ENCODE data around the gene NUP98.

NUP98 gene

GRCh38 chr11:3675971-3676370 lies 121.4 kb downstream of the NUP98 start:
- no peaks in the 10 kb centered on the region for H3K9me3 ChIP-seq (ENCODE audit: low read depth, low read length)
- no peak for DNase-seq (ENCODE audit: low read depth, low spot score)
- H3K36me3 ChIP-seq (ENCODE audit: insufficient read depth, low read length), result peaks cover 81% of the 10 kb centered on the region
- H3K27ac ChIP-seq, result no peak overlapping the region
- TF ChIP-seq POLR2AphosphoS5 (IDR thresholded peaks at IDR 0.05; ENCODE audit: borderline replicate concordance, low read depth, low read length) (no peak), FOXP2 (optimal IDR thresholded peaks at IDR 0.05; ENCODE audit: control extremely low read depth, extremely low read length, insufficient read depth) (no peak), EZH2 (IDR thresholded peaks at IDR 0.05) (no peak)
- H3K4me3 ChIP-seq, result no peak overlapping the region
- no peak overlapping the region for H3K9ac ChIP-seq (ENCODE audit: insufficient read length)

- no peak overlapping the region for H3K27ac ChIP-seq
- no peaks in the 10 kb centered on the region for H3K9me3 ChIP-seq (ENCODE audit: low read depth, low read length)
- H3K9ac ChIP-seq (ENCODE audit: insufficient read length), result no peak overlapping the region
- no peak overlapping the region for H3K4me3 ChIP-seq
- TF ChIP-seq POLR2AphosphoS5 (IDR thresholded peaks at IDR 0.05; ENCODE audit: borderline replicate concordance, low read depth, low read length) (no peak), FOXP2 (optimal IDR thresholded peaks at IDR 0.05; ENCODE audit: control extremely low read depth, extremely low read length, insufficient read depth) (no peak)
- no peak for DNase-seq (ENCODE audit: low read depth, low spot score)
- H3K36me3 ChIP-seq (ENCODE audit: insufficient read depth, low read length), result peaks cover 63% of the 10 kb centered on the region
Observed at GRCh38 chr11:3674189-3674588, 123.2 kb downstream of the NUP98 start.

- Histone ChIP-seq H3K27ac (no peak within 1 kb of the TSS), H3K9me3 (ENCODE audit: low read depth, low read length) (no peaks in the 10 kb centered on the region), H3K4me3 (no peak within 1 kb of the TSS), H3K36me3 (ENCODE audit: insufficient read depth, low read length) (peaks cover 37% of the 10 kb centered on the region), H3K9ac (ENCODE audit: insufficient read length) (no peak within 1 kb of the TSS)
- no peak for DNase-seq (ENCODE audit: low read depth, low spot score)
- TF ChIP-seq EZH2 (IDR thresholded peaks at IDR 0.05), result no peak
Observed at GRCh38 chr11:3671334-3672254, 125.8 kb downstream of the NUP98 start, which contains the start of gene CHRNA10. CHRNA10 (minus strand) TSS chr11:3671384; CDS start chr11:3671312, 72 bp downstream.

GRCh38 chr11:3669742-3670183 lies 127.6 kb downstream of the NUP98 start:
- no peak for TF ChIP-seq POLR2AphosphoS5 (IDR thresholded peaks at IDR 0.05; ENCODE audit: borderline replicate concordance, low read depth, low read length)
- no peak for TF ChIP-seq EZH2 (IDR thresholded peaks at IDR 0.05)
- no peak for TF ChIP-seq FOXP2 (optimal IDR thresholded peaks at IDR 0.05; ENCODE audit: control extremely low read depth, extremely low read length, insufficient read depth)
- Histone ChIP-seq H3K27ac (no peak overlapping the region), H3K9me3 (ENCODE audit: low read depth, low read length) (no peaks in the 10 kb centered on the region), H3K4me3 (no peak overlapping the region), H3K36me3 (ENCODE audit: insufficient read depth, low read length) (peaks cover 20% of the 10 kb centered on the region), H3K9ac (ENCODE audit: insufficient read length) (no peak overlapping the region)
- DNase-seq (ENCODE audit: low read depth, low spot score), result no peak

GRCh38 chr11:3669128-3669527 lies 128.2 kb downstream of the NUP98 start:
- H3K4me3 ChIP-seq, result no peak overlapping the region
- no peak overlapping the region for H3K9ac ChIP-seq (ENCODE audit: insufficient read length)
- no peak for TF ChIP-seq FOXP2 (optimal IDR thresholded peaks at IDR 0.05; ENCODE audit: control extremely low read depth, extremely low read length, insufficient read depth)
- no peak for TF ChIP-seq EZH2 (IDR thresholded peaks at IDR 0.05)
- no peak for TF ChIP-seq POLR2AphosphoS5 (IDR thresholded peaks at IDR 0.05; ENCODE audit: borderline replicate concordance, low read depth, low read length)
- peaks cover 14% of the 10 kb centered on the region for H3K36me3 ChIP-seq (ENCODE audit: insufficient read depth, low read length)
- DNase-seq (ENCODE audit: low read depth, low spot score), result no peak
- no peak overlapping the region for H3K27ac ChIP-seq
- no peaks in the 10 kb centered on the region for H3K9me3 ChIP-seq (ENCODE audit: low read depth, low read length)

- no peak overlapping the region for H3K27ac ChIP-seq
- TF ChIP-seq FOXP2 (optimal IDR thresholded peaks at IDR 0.05; ENCODE audit: control extremely low read depth, extremely low read length, insufficient read depth), result no peak
- TF ChIP-seq POLR2AphosphoS5 (IDR thresholded peaks at IDR 0.05; ENCODE audit: borderline replicate concordance, low read depth, low read length), result no peak
- TF ChIP-seq EZH2 (IDR thresholded peaks at IDR 0.05), result no peak
- H3K4me3 ChIP-seq, result no peak overlapping the region
- H3K9me3 ChIP-seq (ENCODE audit: low read depth, low read length), result no peaks in the 10 kb centered on the region
- no peak for DNase-seq (ENCODE audit: low read depth, low spot score)
- H3K36me3 ChIP-seq (ENCODE audit: insufficient read depth, low read length), result peaks cover 4% of the 10 kb centered on the region; the same call in 1 of the 2 replicates
- H3K9ac ChIP-seq (ENCODE audit: insufficient read length), result no peak overlapping the region
Observed at GRCh38 chr11:3667149-3668035, 130.0 kb downstream of the NUP98 start.

GRCh38 chr11:3666023-3666530 lies 131.3 kb downstream of the NUP98 start:
- Histone ChIP-seq H3K36me3 (ENCODE audit: insufficient read depth, low read length) (no peaks in the 10 kb centered on the region; the same call in 1 of the 2 replicates), H3K9ac (ENCODE audit: insufficient read length) (no peak overlapping the region), H3K9me3 (ENCODE audit: low read depth, low read length) (no peaks in the 10 kb centered on the region), H3K4me3 (no peak overlapping the region), H3K27ac (no peak overlapping the region)
- no peak for DNase-seq (ENCODE audit: low read depth, low spot score)
- TF ChIP-seq FOXP2 (optimal IDR thresholded peaks at IDR 0.05; ENCODE audit: control extremely low read depth, extremely low read length, insufficient read depth) (no peak), POLR2AphosphoS5 (IDR thresholded peaks at IDR 0.05; ENCODE audit: borderline replicate concordance, low read depth, low read length) (no peak), EZH2 (IDR thresholded peaks at IDR 0.05) (no peak)

Measured in SK-N-MC (cell line).